ENCODE results near the gene ZNF8. TPM values are rescaled to one million over a fixed set of nuclear protein-coding genes. Genes with fewer than 3 reads are reported as not detected.

ZNF8 gene
- total RNA-seq, 2 donors from 2014 or later: 5.6 to 6.9 TPM

DNA sequence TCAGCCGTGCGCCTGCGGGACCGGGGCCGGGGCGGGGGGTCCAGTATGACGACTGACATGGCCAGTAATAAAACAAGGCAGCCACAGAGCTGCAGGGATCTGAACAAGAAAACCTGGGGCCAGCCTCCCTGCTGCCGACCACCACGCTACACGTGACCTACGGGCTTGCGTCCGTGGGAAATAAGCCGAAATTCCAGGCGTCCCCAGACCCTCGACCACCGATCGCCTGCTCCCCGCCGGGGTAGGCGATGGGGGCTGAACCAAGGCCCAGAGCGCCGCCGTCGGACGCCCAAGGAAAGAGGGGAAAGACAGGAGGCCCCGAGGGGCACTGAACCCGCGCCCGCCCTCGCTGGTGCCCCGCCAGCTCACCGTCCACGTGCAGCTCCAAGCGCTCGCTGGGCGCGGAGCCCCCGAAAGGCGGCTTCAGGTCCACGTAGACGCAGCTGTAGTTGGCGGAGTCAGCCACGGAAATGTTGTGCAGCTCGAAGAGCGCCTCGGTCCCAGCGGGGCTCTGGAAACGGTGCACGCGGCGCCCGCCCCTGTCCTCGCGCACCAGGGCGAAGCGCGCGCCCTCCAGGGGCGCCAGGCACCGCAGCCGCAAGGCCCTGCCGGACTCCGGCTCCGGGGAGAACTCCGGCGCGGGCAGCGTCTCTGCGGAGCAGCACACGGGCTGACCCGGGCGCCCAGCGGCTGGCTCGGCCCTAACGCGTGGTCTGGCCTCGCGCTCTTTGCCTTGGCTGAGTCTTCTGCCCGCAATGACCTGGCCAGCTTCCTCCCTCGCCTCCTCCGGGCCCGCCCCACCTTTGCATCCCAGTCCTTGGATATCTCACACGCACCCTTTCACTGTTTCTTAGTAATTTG lies 71.5 kb downstream of the ZNF8 start:
- peaks cover 39% of the 10 kb centered on the region for H3K4me1 Mint-ChIP-seq (ENCODE audit: low read depth)
- ATAC-seq (replicated peaks in 1 of 2) (no peak), DNase-seq (no peak)
- no peak overlapping the region for H3K4me3 Mint-ChIP-seq
- no peaks in the 10 kb centered on the region for H3K9me3 Mint-ChIP-seq
- no peaks in the 10 kb centered on the region for H3K27me3 Mint-ChIP-seq (ENCODE audit: low read depth)
- no peak overlapping the region for H3K27ac Mint-ChIP-seq
- H3K36me3 Mint-ChIP-seq (ENCODE audit: insufficient read depth in 2 of 2): peaks cover 2 to 14% of the 10 kb centered on the region in 2 donors

- peaks cover 31% of the 10 kb centered on the region for H3K4me1 Mint-ChIP-seq (ENCODE audit: low read depth)
- DNase-seq (no peak), ATAC-seq (replicated peaks in 1 of 2) (no peak)
- no peaks in the 10 kb centered on the region for H3K27me3 Mint-ChIP-seq (ENCODE audit: low read depth)
- H3K9me3 Mint-ChIP-seq: no peaks in the 10 kb centered on the region
- peaks cover 2 to 8% of the 10 kb centered on the region in 2 donors for H3K36me3 Mint-ChIP-seq (ENCODE audit: insufficient read depth in 2 of 2)
- H3K27ac Mint-ChIP-seq: no peak overlapping the region
- H3K4me3 Mint-ChIP-seq: peak overlapping the region in 1 of 2 donors; percentile 36
These were observed 72.3 kb downstream of the ZNF8 start for GRCh38 chr19:58350871-58351557.

GRCh38 chr19:58351558-58351878 lies 72.8 kb downstream of the ZNF8 start:
- H3K4me3 Mint-ChIP-seq: no peak overlapping the region
- no peaks in the 10 kb centered on the region for H3K9me3 Mint-ChIP-seq
- ATAC-seq (replicated peaks in 1 of 2) (no peak), DNase-seq (no peak)
- no peak overlapping the region for H3K27ac Mint-ChIP-seq
- H3K36me3 Mint-ChIP-seq (ENCODE audit: insufficient read depth in 2 of 2): peaks cover 2 to 8% of the 10 kb centered on the region in 2 donors
- H3K27me3 Mint-ChIP-seq (ENCODE audit: low read depth): no peaks in the 10 kb centered on the region
- peaks cover 26% of the 10 kb centered on the region for H3K4me1 Mint-ChIP-seq (ENCODE audit: low read depth)

DNA sequence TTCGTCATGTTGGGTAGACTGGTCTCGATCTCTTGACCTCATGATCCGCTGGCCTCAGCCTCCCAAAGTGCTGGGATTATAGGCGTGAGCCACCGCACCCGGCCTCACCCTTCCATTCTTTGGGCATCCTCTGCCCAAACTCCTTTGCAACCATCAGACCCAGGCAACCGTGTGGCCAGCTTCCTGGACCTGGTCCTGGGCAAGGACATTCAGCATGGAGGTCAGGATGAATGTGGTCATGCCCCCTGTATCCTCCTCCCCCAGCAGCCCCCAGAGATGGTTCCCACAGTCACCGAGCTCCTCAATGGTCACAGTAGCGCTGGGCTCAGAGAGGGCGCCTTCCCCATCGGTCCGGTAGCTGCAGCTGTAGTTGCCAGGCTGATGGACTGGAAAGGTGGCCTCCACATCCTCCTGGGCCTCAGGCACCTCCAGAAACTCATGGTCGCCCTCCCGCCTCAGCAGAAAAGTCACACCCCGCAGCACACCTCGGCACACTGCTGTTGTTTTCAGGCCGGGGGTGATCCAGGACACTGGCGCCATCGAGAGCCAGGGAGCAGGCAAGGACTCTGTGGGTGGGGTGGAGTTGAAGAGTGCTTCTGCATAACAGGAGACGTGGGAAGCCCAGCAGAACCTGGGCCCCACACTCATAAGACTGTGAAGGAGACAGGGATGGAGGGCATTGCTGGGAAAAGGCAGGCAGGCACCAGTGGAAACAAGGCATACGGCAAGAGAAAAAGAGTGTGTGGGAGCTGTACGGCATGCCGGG lies 73.4 kb downstream of the ZNF8 start:
- peaks cover 23% of the 10 kb centered on the region for H3K4me1 Mint-ChIP-seq (ENCODE audit: low read depth)
- DNase-seq (no peak), ATAC-seq (replicated peaks in 1 of 2) (no peak)
- no peaks in the 10 kb centered on the region for H3K9me3 Mint-ChIP-seq
- no peaks in the 10 kb centered on the region for H3K27me3 Mint-ChIP-seq (ENCODE audit: low read depth)
- H3K27ac Mint-ChIP-seq: no peak overlapping the region
- peaks cover 2 to 6% of the 10 kb centered on the region in 2 donors for H3K36me3 Mint-ChIP-seq (ENCODE audit: insufficient read depth in 2 of 2)
- H3K4me3 Mint-ChIP-seq: no peak overlapping the region

Other genes starting within 250 kb of the ZNF8 start
- gene ZSCAN1, start 244.9 kb upstream of the ZNF8 start, total RNA-seq: not detected
- gene ZNF135, start 219.7 kb upstream of the ZNF8 start, total RNA-seq: 1 to 10 TPM; 1.7 to 1.9 TPM
- 10 to 100 TPM; 34.0 to 51.3 TPM for gene ZSCAN18, start 180.7 kb upstream of the ZNF8 start, total RNA-seq
- gene ZNF329, start 128.2 kb upstream of the ZNF8 start, total RNA-seq: 1 to 10 TPM; 8.0 to 9.8 TPM
- gene ZNF274, start 95.9 kb upstream of the ZNF8 start, total RNA-seq: 10 to 100 TPM; 32.1 to 42.8 TPM
- 10 to 100 TPM; 38.6 to 46.6 TPM for gene ZNF544, start 50.0 kb upstream of the ZNF8 start, total RNA-seq
- 10 to 100 TPM; 70.8 to 73.5 TPM for gene ERVK3-1, start 26.4 kb downstream of the ZNF8 start, total RNA-seq
- 1 to 10 TPM; 4.0 to 5.0 TPM for gene ZSCAN22, start 48.0 kb downstream of the ZNF8 start, total RNA-seq
- 10 to 100 TPM; 25.4 to 33.2 TPM for gene A1BG, start 74.5 kb downstream of the ZNF8 start, total RNA-seq
- 1 to 10 TPM; 1.5 to 2.4 TPM for gene ZNF497, start 83.8 kb downstream of the ZNF8 start, total RNA-seq
- 1 to 10 TPM; 2.3 to 3.0 TPM for gene ZNF837, start 102.1 kb downstream of the ZNF8 start, total RNA-seq
- 1,000 to 10,000 TPM; 1,499 to 1,539 TPM for gene RPS5, start 108.3 kb downstream of the ZNF8 start, total RNA-seq
- 1 to 10 TPM in 1 of 2 donors, under 1 TPM in 1; 0.58 to 1.5 TPM for gene RNF225, start 116.7 kb downstream of the ZNF8 start, total RNA-seq
- 10 to 100 TPM in 1 of 2 donors, 1 to 10 TPM in 1; 7.5 to 10.4 TPM for gene ZNF584, start 129.7 kb downstream of the ZNF8 start, total RNA-seq
- gene ZNF132, start 161.2 kb downstream of the ZNF8 start, total RNA-seq: 1 to 10 TPM; 2.6 to 3.5 TPM
- 1 to 10 TPM; 7.7 TPM for gene ZNF324B, start 172.7 kb downstream of the ZNF8 start, total RNA-seq
- gene ZNF324, start 188.1 kb downstream of the ZNF8 start, total RNA-seq: 1 to 10 TPM; 8.2 to 8.4 TPM
- 1 to 10 TPM; 8.5 TPM for gene ZNF446, start 197.4 kb downstream of the ZNF8 start, total RNA-seq
- 10 to 100 TPM; 12.8 to 17.7 TPM for gene SLC27A5, start 233.0 kb downstream of the ZNF8 start, total RNA-seq
- 10 to 100 TPM; 10.8 to 12.1 TPM for gene ZBTB45, start 240.9 kb downstream of the ZNF8 start, total RNA-seq

All from activated T-cell treated with anti-CD3 and anti-CD28 coated beads, Interleukin-2, amount 50 U/mL, for 72 hours (primary cell).